HG02938 (cell line): Measurements from ENCODE around the gene CRABP2.
A peak's percentile ranks its signal among the peaks of the same experiment; 100 is the strongest.

Experiments used
- ATAC-seq: cut with Tn5 transposase; IDR thresholded peaks from one replicate; pipeline ENCODE4 v1.9.1; 2021; ENCODE audit warnings: mild to moderate bottlenecking, moderate library complexity; ENCODE audit not compliant: unreplicated experiment

The CRABP2 gene

GRCh38 chr1:156670791-156671190 is 34.6 kb downstream of the CRABP2 start:
- ATAC-seq, result no peak

- no peak for ATAC-seq
Observed at GRCh38 chr1:156670359-156670758, 35.0 kb downstream of the CRABP2 start.

GRCh38 chr1:156669794-156670193 is 35.6 kb downstream of the CRABP2 start:
- ATAC-seq, result no peak

GRCh38 chr1:156668801-156669637 is 36.4 kb downstream of the CRABP2 start:
- no peak for ATAC-seq

- ATAC-seq, result no peak
Observed at GRCh38 chr1:156667968-156668709, 37.2 kb downstream of the CRABP2 start.

GRCh38 chr1:156667610-156667967 is 37.8 kb downstream of the CRABP2 start:
- ATAC-seq, result no peak

- no peak for ATAC-seq
Observed at GRCh38 chr1:156666862-156667609, 38.3 kb downstream of the CRABP2 start.

- ATAC-seq, result no peak
Observed at GRCh38 chr1:156665539-156665938, 39.8 kb downstream of the CRABP2 start.

- ATAC-seq, result no peak
Observed at GRCh38 chr1:156664767-156665411, 40.5 kb downstream of the CRABP2 start.

GRCh38 chr1:156664046-156664766 is 41.2 kb downstream of the CRABP2 start:
- ATAC-seq, result no peak

GRCh38 chr1:156663178-156663577 is 42.2 kb downstream of the CRABP2 start:
- ATAC-seq, result no peak

- ATAC-seq, result no peak
Observed at GRCh38 chr1:156662800-156663055, 42.7 kb downstream of the CRABP2 start.

- no peak for ATAC-seq
Observed at GRCh38 chr1:156662005-156662799, 43.2 kb downstream of the CRABP2 start.

GRCh38 chr1:156660752-156661112 is 44.7 kb downstream of the CRABP2 start:
- no peak for ATAC-seq

GRCh38 chr1:156659988-156660751 is 45.2 kb downstream of the CRABP2 start:
- peak; percentile 44 for ATAC-seq

- ATAC-seq, result no peak
Observed at GRCh38 chr1:156659661-156659987, 45.8 kb downstream of the CRABP2 start.

GRCh38 chr1:156658945-156659574 is 46.3 kb downstream of the CRABP2 start:
- ATAC-seq, result no peak

- no peak for ATAC-seq
Observed at GRCh38 chr1:156658496-156658895, 46.9 kb downstream of the CRABP2 start.
